Measurements from ENCODE around the gene FXYD6. TPM values are rescaled to one million over a fixed set of nuclear protein-coding genes. Genes with fewer than 3 reads are reported as not detected.

The FXYD6 gene
- total and polyA plus RNA-seq, 4 experiments from 2014 or later: 0.15 TPM; not detected in 3

DNA sequence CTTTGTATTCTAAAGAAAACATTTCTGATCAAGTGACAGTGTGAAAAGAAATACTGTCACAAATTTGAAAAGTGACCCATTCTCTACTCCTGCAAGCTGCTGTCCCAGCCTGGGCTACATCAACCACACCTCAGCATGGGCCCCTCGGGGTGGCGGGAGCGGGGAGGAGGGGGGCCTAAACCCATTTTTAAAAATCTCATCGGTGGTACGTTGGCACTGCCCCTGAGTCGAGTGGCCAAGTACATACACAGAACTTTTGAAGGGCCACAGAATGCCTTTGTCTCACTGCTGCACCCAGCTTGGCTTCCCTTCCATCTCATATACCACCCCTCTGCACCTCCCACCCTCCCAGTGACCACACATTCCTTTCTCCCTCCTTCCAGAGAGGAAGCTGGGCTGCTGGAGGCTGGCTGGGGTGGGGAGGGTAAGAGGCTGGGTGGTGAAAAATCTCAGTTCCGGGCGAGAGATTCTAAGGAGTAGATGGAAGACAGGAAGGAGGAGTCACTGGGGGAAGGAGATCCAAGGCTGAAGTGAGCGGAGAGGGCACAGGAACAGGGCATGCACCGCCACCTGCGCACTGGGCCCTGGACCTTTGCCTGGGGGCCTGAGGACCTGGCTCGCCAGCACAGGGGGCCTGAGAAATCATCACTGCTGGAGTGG, 21.1 kb downstream of the FXYD6 start:
- no peak overlapping the region for H3K4me3 ChIP-seq (ENCODE audit: low read length in 2 of 2)
- no peaks in the 10 kb centered on the region for H3K27me3 ChIP-seq (ENCODE audit: insufficient read depth, low read length)
- ChIA-PET POLR2A (ENCODE audit: partially characterized antibody) (no interaction called here), CTCF (ENCODE audit: partially characterized antibody) (interaction anchor here (0.8 to 1.7 kb wide), 4 partner anchors 11 to 92 kb away, joined by 3 to 8 read pairs (median 4); no protein-coding TSS in a partner anchor)
- Mint-ChIP-seq H3K9me3 (peaks cover 0 to 16% (median 8%) of the 10 kb centered on the region in 8 donors), H3K27ac (no peak overlapping the region), H3K4me1 (peaks cover 0 to under 1% (median 0%) of the 10 kb centered on the region in 4 donors), H3K4me3 (no peak overlapping the region), H3K36me3 (peaks cover 0 to 13% of the 10 kb centered on the region in 2 donors), H3K27me3 (peaks cover 10 to 14% of the 10 kb centered on the region in 2 donors)
- no peak overlapping the region for H3K27ac ChIP-seq (ENCODE audit: low read depth, low read length)
- intact Hi-C loops (cut with micrococcal nuclease): no loop called here
- no peak for DNase-seq
- H3K9me3 ChIP-seq (ENCODE audit: control insufficient read depth in 1 of 2, low read length in 2 of 2): no peaks in the 10 kb centered on the region
- no peaks in the 10 kb centered on the region for H3K4me1 ChIP-seq (ENCODE audit: insufficient read depth, low read length)
- H3K36me3 ChIP-seq (ENCODE audit: insufficient read depth, low read length): no peaks in the 10 kb centered on the region

- POLR2A ChIA-PET (ENCODE audit: partially characterized antibody): interaction anchor here (0.9 kb wide), 1 partner anchor 17 kb away, joined by 3 read pairs; no protein-coding TSS in a partner anchor
- H3K27me3 ChIP-seq (ENCODE audit: insufficient read depth, low read length): no peaks in the 10 kb centered on the region
- CTCF ChIA-PET (ENCODE audit: partially characterized antibody): interaction anchor here (1.2 to 4.8 kb wide), 3 partner anchors 45 to 202 kb away, joined by 3 to 23 read pairs (median 19); no protein-coding TSS in a partner anchor
- H3K9me3 ChIP-seq (ENCODE audit: control insufficient read depth in 1 of 2, low read length in 2 of 2): no peaks in the 10 kb centered on the region
- no peaks in the 10 kb centered on the region for H3K4me1 ChIP-seq (ENCODE audit: insufficient read depth, low read length)
- DNase-seq: no peak
- Mint-ChIP-seq H3K4me3 (no peak overlapping the region), H3K4me1 (peaks cover 6 to 7% (median 6%) of the 10 kb centered on the region in 4 donors), H3K36me3 (peaks cover 0 to 13% of the 10 kb centered on the region in 2 donors), H3K27me3 (peaks cover 10 to 14% of the 10 kb centered on the region in 2 donors), H3K27ac (no peak overlapping the region), H3K9me3 (peaks cover 0 to 16% (median 8%) of the 10 kb centered on the region in 8 donors)
- H3K36me3 ChIP-seq (ENCODE audit: insufficient read depth, low read length): no peaks in the 10 kb centered on the region
- H3K4me3 ChIP-seq (ENCODE audit: low read length in 2 of 2): no peak overlapping the region
- no peak overlapping the region for H3K27ac ChIP-seq (ENCODE audit: low read depth, low read length)
- intact Hi-C loops (cut with micrococcal nuclease): no loop called here
Measured at GRCh38 chr11:117852309-117852708, 24.1 kb downstream of the FXYD6 start.

DNA sequence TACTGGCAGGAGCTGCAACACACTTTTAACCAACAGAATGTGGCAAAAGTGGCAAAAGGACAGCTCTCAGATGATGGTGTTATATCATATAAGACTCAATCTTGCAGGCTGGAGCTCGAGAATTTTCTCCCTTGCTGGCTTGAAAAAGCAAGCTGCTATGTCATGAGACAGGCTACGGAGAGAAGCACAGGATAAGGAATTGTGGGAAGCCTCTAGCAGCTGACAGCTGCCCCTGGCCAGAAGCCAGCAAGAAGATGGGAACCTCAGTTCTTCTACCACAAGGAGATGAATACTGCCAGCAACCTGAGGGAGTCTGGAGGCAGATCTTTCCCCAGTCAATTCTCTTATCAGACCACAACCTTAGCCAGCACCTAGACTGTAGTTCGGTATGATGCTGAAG, 24.6 kb downstream of the FXYD6 start:
- Histone ChIP-seq H3K9me3 (ENCODE audit: control insufficient read depth in 1 of 2, low read length in 2 of 2) (no peaks in the 10 kb centered on the region), H3K4me1 (ENCODE audit: insufficient read depth, low read length) (no peaks in the 10 kb centered on the region), H3K27me3 (ENCODE audit: insufficient read depth, low read length) (no peaks in the 10 kb centered on the region), H3K27ac (ENCODE audit: low read depth, low read length) (no peak overlapping the region), H3K36me3 (ENCODE audit: insufficient read depth, low read length) (no peaks in the 10 kb centered on the region), H3K4me3 (ENCODE audit: low read length in 2 of 2) (no peak overlapping the region)
- peaks cover 0 to 13% of the 10 kb centered on the region in 2 donors for H3K36me3 Mint-ChIP-seq
- POLR2A ChIA-PET (ENCODE audit: partially characterized antibody): interaction anchor here (0.9 kb wide), 1 partner anchor 16 kb away, joined by 3 read pairs; no protein-coding TSS in a partner anchor
- peaks cover 10 to 12% of the 10 kb centered on the region in 2 donors for H3K27me3 Mint-ChIP-seq
- H3K4me1 Mint-ChIP-seq: peaks cover 6 to 7% (median 6%) of the 10 kb centered on the region in 4 donors
- CTCF ChIA-PET (ENCODE audit: partially characterized antibody): interaction anchor here (4.1 to 4.8 kb wide), 2 partner anchors 95 to 202 kb away, joined by 19 to 23 read pairs; no protein-coding TSS in a partner anchor
- intact Hi-C loops (cut with micrococcal nuclease): no loop called here
- H3K27ac Mint-ChIP-seq: no peak overlapping the region
- no peak overlapping the region for H3K4me3 Mint-ChIP-seq
- H3K9me3 Mint-ChIP-seq: peaks cover 0 to 16% (median 8%) of the 10 kb centered on the region in 8 donors
- no peak for DNase-seq

DNA sequence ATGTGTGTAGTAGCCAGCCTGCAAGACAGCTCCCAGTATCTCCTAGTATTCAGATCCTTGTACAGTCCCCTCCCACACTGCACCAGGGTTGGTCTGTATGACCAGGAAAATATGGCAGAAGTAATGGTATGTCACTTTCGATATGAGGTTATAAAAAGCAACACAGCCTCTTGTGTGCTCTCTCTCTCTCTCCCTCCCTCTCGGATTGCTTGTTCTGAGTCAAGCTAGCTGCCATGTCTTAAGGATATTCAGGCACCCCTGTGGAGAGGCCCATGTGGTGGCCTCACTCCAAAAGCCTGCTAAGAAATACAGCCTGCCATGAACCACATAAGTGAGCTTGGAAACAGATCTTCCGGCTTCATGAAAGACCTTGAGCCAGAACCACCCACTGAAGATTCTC, 25.4 kb downstream of the FXYD6 start:
- CTCF ChIA-PET (ENCODE audit: partially characterized antibody): interaction anchor here (4.1 to 4.8 kb wide), 2 partner anchors 96 to 203 kb away, joined by 19 to 23 read pairs; no protein-coding TSS in a partner anchor
- Histone ChIP-seq H3K4me1 (ENCODE audit: insufficient read depth, low read length) (no peaks in the 10 kb centered on the region), H3K27ac (ENCODE audit: low read depth, low read length) (no peak overlapping the region), H3K27me3 (ENCODE audit: insufficient read depth, low read length) (no peaks in the 10 kb centered on the region), H3K9me3 (ENCODE audit: control insufficient read depth in 1 of 2, low read length in 2 of 2) (no peaks in the 10 kb centered on the region), H3K4me3 (ENCODE audit: low read length in 2 of 2) (no peak overlapping the region), H3K36me3 (ENCODE audit: insufficient read depth, low read length) (no peaks in the 10 kb centered on the region)
- POLR2A ChIA-PET (ENCODE audit: partially characterized antibody): interaction anchor here (0.9 kb wide), 1 partner anchor 15 kb away, joined by 3 read pairs; no protein-coding TSS in a partner anchor
- no peak for DNase-seq
- H3K4me1 Mint-ChIP-seq: peaks cover 6 to 7% (median 6%) of the 10 kb centered on the region in 4 donors
- peaks cover 0 to 16% (median 8%) of the 10 kb centered on the region in 8 donors for H3K9me3 Mint-ChIP-seq
- intact Hi-C loops (cut with micrococcal nuclease): no loop called here
- peaks cover 0 to 13% of the 10 kb centered on the region in 2 donors for H3K36me3 Mint-ChIP-seq
- peaks cover 8 to 9% of the 10 kb centered on the region in 2 donors for H3K27me3 Mint-ChIP-seq
- no peak overlapping the region for H3K27ac Mint-ChIP-seq
- H3K4me3 Mint-ChIP-seq: no peak overlapping the region

DNA sequence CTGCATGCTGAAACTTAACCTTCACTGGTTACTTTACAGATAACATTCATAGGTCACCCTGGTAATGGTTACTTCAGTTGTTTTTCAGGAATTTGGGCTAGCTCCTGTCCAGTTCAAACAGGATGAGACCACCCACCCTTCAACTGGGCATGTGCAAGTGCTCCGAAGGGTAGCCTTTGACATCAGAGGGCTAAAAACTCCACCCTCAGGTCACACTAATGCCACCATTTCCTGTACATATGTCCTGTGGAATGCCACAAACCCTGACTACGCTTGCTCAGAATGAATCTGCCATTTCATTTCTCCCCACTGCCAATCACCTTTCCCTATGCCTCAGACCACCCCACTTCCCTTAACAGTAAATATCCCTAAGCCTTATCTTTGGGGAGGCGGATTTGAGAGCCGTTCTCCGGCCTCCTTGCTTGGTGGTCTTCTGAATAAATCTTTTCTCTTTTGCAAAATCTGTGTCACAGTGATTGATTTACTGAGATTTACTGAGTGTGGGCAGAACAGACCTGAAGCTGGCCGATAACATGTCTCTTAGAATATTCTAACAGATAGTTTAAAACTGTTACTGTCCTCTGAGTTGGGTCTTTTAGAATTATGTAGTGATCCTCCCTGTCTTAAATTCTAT, 26.6 kb downstream of the FXYD6 start:
- no peaks in the 10 kb centered on the region for H3K4me1 ChIP-seq (ENCODE audit: insufficient read depth, low read length)
- H3K27me3 ChIP-seq (ENCODE audit: insufficient read depth, low read length): no peaks in the 10 kb centered on the region
- DNase-seq: no peak
- Mint-ChIP-seq H3K36me3 (peaks cover 0 to 13% of the 10 kb centered on the region in 2 donors), H3K9me3 (peaks cover 0 to 16% (median 8%) of the 10 kb centered on the region in 8 donors), H3K4me1 (peaks cover 6 to 7% (median 6%) of the 10 kb centered on the region in 4 donors), H3K27me3 (peaks cover 6% of the 10 kb centered on the region in 2 donors), H3K27ac (peak overlapping the region in 1 of 7 donors; percentile 63), H3K4me3 (no peak overlapping the region)
- no peak overlapping the region for H3K4me3 ChIP-seq (ENCODE audit: low read length in 2 of 2)
- no peaks in the 10 kb centered on the region for H3K36me3 ChIP-seq (ENCODE audit: insufficient read depth, low read length)
- no peak overlapping the region for H3K27ac ChIP-seq (ENCODE audit: low read depth, low read length)
- no peaks in the 10 kb centered on the region for H3K9me3 ChIP-seq (ENCODE audit: control insufficient read depth in 1 of 2, low read length in 2 of 2)
- ChIA-PET POLR2A (ENCODE audit: partially characterized antibody) (no interaction called here), CTCF (ENCODE audit: partially characterized antibody) (interaction anchor here (2.3 to 4.8 kb wide), 3 partner anchors 97 to 204 kb away, joined by 12 to 23 read pairs (median 19); no protein-coding TSS in a partner anchor)
- intact Hi-C loops (cut with micrococcal nuclease): no loop called here

- H3K36me3 ChIP-seq (ENCODE audit: insufficient read depth, low read length): no peaks in the 10 kb centered on the region
- CTCF ChIA-PET (ENCODE audit: partially characterized antibody): interaction anchor here (0.6 to 7.8 kb wide), 27 partner anchors 10 to 1225 kb away, joined by 3 to 286 read pairs (median 4); partner anchors contain the start of genes FXYD6 and IL10RA
- Mint-ChIP-seq H3K36me3 (no peaks in the 10 kb centered on the region), H3K4me1 (peaks cover 0 to 8% (median 2%) of the 10 kb centered on the region in 4 donors), H3K4me3 (no peak overlapping the region), H3K9me3 (peaks cover 0 to 2% (median 0%) of the 10 kb centered on the region in 8 donors), H3K27ac (peak overlapping the region in 2 of 7 donors; percentile 56 to 79), H3K27me3 (no peaks in the 10 kb centered on the region)
- H3K27me3 ChIP-seq (ENCODE audit: insufficient read depth, low read length): no peaks in the 10 kb centered on the region
- peak; percentile 72 to 79 (median 76) for DNase-seq
- no peak overlapping the region for H3K4me3 ChIP-seq (ENCODE audit: low read length in 2 of 2)
- H3K9me3 ChIP-seq (ENCODE audit: control insufficient read depth in 1 of 2, low read length in 2 of 2): no peaks in the 10 kb centered on the region
- no peak overlapping the region for H3K27ac ChIP-seq (ENCODE audit: low read depth, low read length)
- peaks cover 4% of the 10 kb centered on the region for H3K4me1 ChIP-seq (ENCODE audit: insufficient read depth, low read length)
- intact Hi-C loops (cut with micrococcal nuclease): loop anchor here (1.0 to 5.0 kb wide), 4 partner anchors 103 to 327 kb away; no protein-coding TSS in a partner anchor
- POLR2A ChIA-PET (ENCODE audit: partially characterized antibody): interaction anchor here (0.7 to 3.8 kb wide), 11 partner anchors 18 to 209 kb away, joined by 3 to 23 read pairs (median 4); partner anchors contain the start of gene IL10RA
Measured at GRCh38 chr11:117843666-117844484, 32.6 kb downstream of the FXYD6 start.
